Activated CD8-positive, alpha-beta T cell treated with anti-CD3 and anti-CD28 coated beads for 36 hours (primary cell): ENCODE results near the gene KRT34. TPM values are rescaled to one million over a fixed set of nuclear protein-coding genes. Genes with fewer than 3 reads are reported as not detected.
A peak's percentile ranks its signal among the peaks of the same experiment; 100 is the strongest.

Source experiments
- ATAC-seq: fragments of 200-7000 bp; cut with Tn5 transposase; one replicate; pipeline ENCODE4 v1.10.0; 2021; ENCODE audit warnings: mild to moderate bottlenecking, moderate library complexity
- CTCF ChIA-PET: fragments of 350-600 bp; sonication (Branson Sonifier 250); formaldehyde crosslinking; loops from one replicate; lab custom pipeline; 2021; ENCODE audit warnings: antibody characterized with exemption; lab: Charles Lee
- POLR2A ChIA-PET: fragments of 350-600 bp; sonication (Branson Sonifier 250); formaldehyde crosslinking; loops from one replicate; lab custom pipeline; 2021; ENCODE audit warnings: antibody characterized with exemption; lab: Charles Lee
- DNase-seq: peaks from one replicate; pipeline ENCODE4 v3.0.0-alpha.2; 2020
- H3K27ac Mint-ChIP-seq: one replicate; pipeline ENCODE4 v1.8.0; 2021; ENCODE audit warnings: mild to moderate bottlenecking, mixed read lengths
- H3K27me3 Mint-ChIP-seq: one replicate; pipeline ENCODE4 v1.8.0; 2021; ENCODE audit warnings: mixed read lengths
- H3K36me3 Mint-ChIP-seq: one replicate; pipeline ENCODE4 v1.8.0; 2021; ENCODE audit warnings: low read depth, mixed read lengths
- H3K4me1 Mint-ChIP-seq: one replicate; pipeline ENCODE4 v1.8.0; 2021; ENCODE audit warnings: low read depth, mixed read lengths
- H3K4me3 Mint-ChIP-seq: one replicate; pipeline ENCODE4 v1.8.0; 2021; ENCODE audit warnings: mild to moderate bottlenecking, moderate library complexity, mixed read lengths
- H3K9me3 Mint-ChIP-seq: one replicate; pipeline ENCODE4 v1.8.0; 2021; ENCODE audit warnings: mixed read lengths
- CTCF ChIP-seq: fragments of 200-600 bp; IDR thresholded peaks from one replicate; pipeline ENCODE4 v1.8.0; 2022; ENCODE audit warnings: antibody characterized with exemption, mild to moderate bottlenecking
- intact Hi-C: fragments of 100-400 bp; cut with micrococcal nuclease; formaldehyde crosslinking; loops from one replicate; pipeline ENCODE4 v1.10.0; 2022
- total RNA-seq, 2 experiments: library from RNA; stranded (reverse); gene quantifications; one replicate each; pipeline ENCODE4 v1.2.3, GENCODE V29; 2021

Gene KRT34
- total RNA-seq, 2 experiments from 2014 or later: not detected

GRCh38 chr17:41339571-41340172, 42.4 kb downstream of the KRT34 start:
- ChIA-PET POLR2A (no interaction called here), CTCF (interaction anchor here (1.9 to 2.1 kb wide), 2 partner anchors 17 to 210 kb away, joined by 5 to 13 read pairs; no protein-coding TSS in a partner anchor)
- Mint-ChIP-seq H3K9me3 (peaks cover 8% of the 10 kb centered on the region), H3K36me3 (peaks cover 2% of the 10 kb centered on the region), H3K4me3 (no peak overlapping the region), H3K27me3 (no peaks in the 10 kb centered on the region), H3K4me1 (peaks cover 61% of the 10 kb centered on the region), H3K27ac (no peak overlapping the region)
- no peak for TF ChIP-seq CTCF
- intact Hi-C loops: loop anchor here (5.0 kb wide), 1 partner anchor 432 kb away; no protein-coding TSS in a partner anchor
- ATAC-seq (no peak), DNase-seq (no peak)

GRCh38 chr17:41338961-41339485, 43.1 kb downstream of the KRT34 start:
- intact Hi-C loops: loop anchor here (5.0 kb wide), 1 partner anchor 432 kb away; no protein-coding TSS in a partner anchor
- CTCF ChIA-PET: interaction anchor here (0.8 to 2.1 kb wide), 3 partner anchors 16 to 211 kb away, joined by 4 to 13 read pairs (median 5); no protein-coding TSS in a partner anchor
- no peak overlapping the region for H3K4me3 Mint-ChIP-seq
- H3K27me3 Mint-ChIP-seq: no peaks in the 10 kb centered on the region
- ATAC-seq (peak; percentile 65), DNase-seq (peak; percentile 52)
- H3K4me1 Mint-ChIP-seq: peaks cover 67% of the 10 kb centered on the region
- POLR2A ChIA-PET: interaction anchor here (0.7 kb wide), 1 partner anchor 64 kb away, joined by 3 read pairs; no protein-coding TSS in a partner anchor
- H3K9me3 Mint-ChIP-seq: peaks cover 8% of the 10 kb centered on the region
- peaks cover 2% of the 10 kb centered on the region for H3K36me3 Mint-ChIP-seq
- TF ChIP-seq CTCF: no peak
- H3K27ac Mint-ChIP-seq: peak overlapping the region; percentile 53

- Mint-ChIP-seq H3K27me3 (no peaks in the 10 kb centered on the region), H3K27ac (no peak overlapping the region), H3K4me3 (no peak overlapping the region), H3K9me3 (no peaks in the 10 kb centered on the region), H3K36me3 (no peaks in the 10 kb centered on the region), H3K4me1 (peaks cover 53% of the 10 kb centered on the region)
- DNase-seq: no peak
- no peak for ATAC-seq
- intact Hi-C loops: loop anchor here (5.0 kb wide), 1 partner anchor 428 kb away; no protein-coding TSS in a partner anchor
- ChIA-PET CTCF (interaction anchor here (1.1 kb wide), 1 partner anchor 14 kb away, joined by 4 read pairs; no protein-coding TSS in a partner anchor), POLR2A (no interaction called here)
- TF ChIP-seq CTCF: no peak
These were observed 46.4 kb downstream of the KRT34 start for GRCh38 chr17:41335747-41336146.

GRCh38 chr17:41334385-41335305, 47.5 kb downstream of the KRT34 start:
- peak; percentile 43 for DNase-seq

More at GRCh38 chr17:41334385-41335305, 47.5 kb downstream of the KRT34 start:
- H3K36me3 Mint-ChIP-seq: no peaks in the 10 kb centered on the region
- no peak for ATAC-seq
- peaks cover 42% of the 10 kb centered on the region for H3K4me1 Mint-ChIP-seq
- intact Hi-C loops: loop anchor here (5.0 kb wide), 1 partner anchor 427 kb away; no protein-coding TSS in a partner anchor
- ChIA-PET CTCF (interaction anchor here (2.7 kb wide), 1 partner anchor 13 kb away, joined by 10 read pairs; no protein-coding TSS in a partner anchor), POLR2A (interaction anchor here (0.6 to 1.2 kb wide), 2 partner anchors 15 kb away, joined by 3 read pairs; no protein-coding TSS in a partner anchor)
- no peaks in the 10 kb centered on the region for H3K27me3 Mint-ChIP-seq
- H3K9me3 Mint-ChIP-seq: no peaks in the 10 kb centered on the region
- no peak for TF ChIP-seq CTCF
- peak overlapping the region; percentile 52 for H3K27ac Mint-ChIP-seq
- no peak overlapping the region for H3K4me3 Mint-ChIP-seq
